ENCODE measurements around the gene ATRIP. TPM values are rescaled to one million over a fixed set of nuclear protein-coding genes. Genes with fewer than 3 reads are reported as not detected.

The ATRIP gene
- total RNA-seq, 2 donors from 2014 or later: 7.7 to 16.5 TPM

DNA sequence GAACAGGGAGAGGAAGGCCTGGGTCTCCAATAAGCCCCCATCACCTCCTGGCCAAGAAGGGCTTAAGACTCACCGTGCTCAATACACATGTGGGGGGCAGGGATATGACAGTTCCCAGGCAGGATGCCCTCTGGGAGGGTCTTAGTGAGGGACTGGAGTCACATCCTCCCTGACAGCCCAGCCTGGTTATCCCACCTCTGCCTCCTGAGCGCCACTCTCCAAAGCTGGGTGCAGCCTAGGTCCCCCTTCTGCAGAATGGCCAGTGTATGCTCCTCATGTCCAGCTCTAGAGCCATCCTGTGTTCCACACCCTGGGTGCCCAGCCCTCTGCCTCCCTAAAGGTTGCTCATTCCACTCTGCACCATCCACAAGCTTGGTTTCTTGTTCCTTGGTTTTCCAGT lies 58.6 kb downstream of the ATRIP start:
- H3K27me3 ChIP-seq (replicated peaks; ENCODE audit: insufficient read depth): no peaks in the 10 kb centered on the region
- peaks cover 10% of the 10 kb centered on the region for H3K4me1 ChIP-seq (replicated peaks)
- no peak for TF ChIP-seq POLR2A (IDR thresholded peaks at IDR 0.05)
- TF ChIP-seq POLR2AphosphoS5 (IDR thresholded peaks at IDR 0.05): no peak
- TF ChIP-seq, protein P1, sequence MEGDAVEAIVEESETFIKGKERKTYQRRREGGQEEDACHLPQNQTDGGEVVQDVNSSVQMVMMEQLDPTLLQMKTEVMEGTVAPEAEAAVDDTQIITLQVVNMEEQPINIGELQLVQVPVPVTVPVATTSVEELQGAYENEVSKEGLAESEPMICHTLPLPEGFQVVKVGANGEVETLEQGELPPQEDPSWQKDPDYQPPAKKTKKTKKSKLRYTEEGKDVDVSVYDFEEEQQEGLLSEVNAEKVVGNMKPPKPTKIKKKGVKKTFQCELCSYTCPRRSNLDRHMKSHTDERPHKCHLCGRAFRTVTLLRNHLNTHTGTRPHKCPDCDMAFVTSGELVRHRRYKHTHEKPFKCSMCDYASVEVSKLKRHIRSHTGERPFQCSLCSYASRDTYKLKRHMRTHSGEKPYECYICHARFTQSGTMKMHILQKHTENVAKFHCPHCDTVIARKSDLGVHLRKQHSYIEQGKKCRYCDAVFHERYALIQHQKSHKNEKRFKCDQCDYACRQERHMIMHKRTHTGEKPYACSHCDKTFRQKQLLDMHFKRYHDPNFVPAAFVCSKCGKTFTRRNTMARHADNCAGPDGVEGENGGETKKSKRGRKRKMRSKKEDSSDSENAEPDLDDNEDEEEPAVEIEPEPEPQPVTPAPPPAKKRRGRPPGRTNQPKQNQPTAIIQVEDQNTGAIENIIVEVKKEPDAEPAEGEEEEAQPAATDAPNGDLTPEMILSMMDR (IDR thresholded peaks at IDR 0.05): no peak
- no peak overlapping the region for H3K4me3 ChIP-seq
- peak overlapping the region; percentile 93 to 97 for H3K27ac ChIP-seq
- WGBS: 79% methylated on average over 2 of the region's 2 CpGs
- intact Hi-C loops (cut with DNase I): no loop called here
- no peaks in the 10 kb centered on the region for H3K36me3 ChIP-seq
- no peaks in the 10 kb centered on the region for H3K9me3 ChIP-seq
- no peak for DNase-seq (ENCODE audit: low spot score)

DNA sequence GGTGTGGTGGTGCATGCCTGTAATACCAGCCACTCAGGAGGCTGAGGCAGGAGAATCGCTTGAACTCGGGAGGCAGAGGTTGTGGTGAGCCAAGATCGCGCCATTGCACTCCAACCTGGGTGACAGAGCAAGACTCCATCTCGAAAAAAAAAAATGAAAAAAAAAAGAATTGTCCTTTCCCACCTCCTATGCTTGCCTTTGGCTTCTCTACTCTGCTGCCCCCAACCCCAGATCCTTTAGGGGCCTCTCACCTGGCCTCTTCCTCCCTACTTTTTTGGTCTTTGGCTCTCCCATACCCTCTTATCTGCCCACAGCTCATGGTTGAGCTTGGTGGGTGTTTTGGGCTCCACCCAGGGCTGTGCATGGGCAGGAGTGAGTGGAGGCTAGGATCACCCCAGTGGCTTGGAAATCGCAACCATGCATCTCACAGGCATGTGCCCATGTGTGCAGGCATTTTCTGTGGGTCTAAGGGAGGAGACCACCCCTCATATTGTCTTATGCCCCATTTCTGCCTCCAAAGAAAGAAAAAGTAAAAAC lies 59.5 kb downstream of the ATRIP start:
- DNase-seq (ENCODE audit: low spot score): no peak
- no peaks in the 10 kb centered on the region for H3K9me3 ChIP-seq
- TF ChIP-seq, protein P1 (IDR thresholded peaks at IDR 0.05): no peak
- TF ChIP-seq POLR2AphosphoS5 (IDR thresholded peaks at IDR 0.05): no peak
- no peak for TF ChIP-seq POLR2A (IDR thresholded peaks at IDR 0.05)
- H3K4me3 ChIP-seq: no peak overlapping the region
- 94% methylated on average over 6 of the region's 6 CpGs for WGBS
- peaks cover 10% of the 10 kb centered on the region for H3K4me1 ChIP-seq (replicated peaks)
- no peak overlapping the region for H3K27ac ChIP-seq
- no peaks in the 10 kb centered on the region for H3K36me3 ChIP-seq
- no peaks in the 10 kb centered on the region for H3K27me3 ChIP-seq (replicated peaks; ENCODE audit: insufficient read depth)
- intact Hi-C loops (cut with DNase I): loop anchor here (2.0 kb wide), 1 partner anchor 41 kb away; no protein-coding TSS in a partner anchor

DNA sequence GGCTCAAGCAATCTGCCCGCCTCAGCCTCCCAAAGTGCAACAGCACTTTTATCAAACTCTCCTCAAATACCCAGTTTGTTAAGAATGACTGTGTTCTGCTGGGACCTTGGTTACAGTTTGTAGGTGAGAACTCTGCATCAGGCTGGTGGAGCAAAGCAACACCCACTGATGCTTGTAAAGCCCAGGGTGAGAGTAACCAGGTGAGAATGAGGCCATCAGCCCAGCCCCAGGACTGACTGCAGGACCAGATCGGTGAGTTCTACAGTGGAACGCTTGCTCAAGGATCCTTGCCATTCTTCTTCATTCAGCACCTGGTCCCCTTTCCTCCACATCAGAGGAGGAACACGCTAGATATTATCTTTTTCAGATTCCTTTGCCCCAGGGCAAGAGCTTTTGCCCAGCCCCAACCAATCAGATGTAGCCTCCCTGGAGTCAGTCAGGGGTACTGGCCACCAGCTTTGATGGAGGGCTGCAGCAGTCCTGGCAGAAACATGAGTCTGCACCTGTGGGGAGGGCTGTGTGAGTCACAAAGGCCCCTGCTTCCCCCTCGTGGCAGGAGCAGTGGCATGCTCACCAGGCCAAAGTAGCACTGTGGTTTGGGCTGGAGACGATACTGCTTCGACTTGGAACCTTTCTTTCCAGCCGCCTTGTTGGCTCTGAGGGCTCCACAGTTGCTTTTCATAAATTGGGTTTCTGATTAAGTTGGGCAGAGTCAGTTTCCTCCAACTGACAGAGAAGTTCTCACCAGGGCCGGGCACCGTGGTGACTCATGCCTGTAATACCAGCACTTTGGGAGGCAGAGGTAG lies 60.9 kb downstream of the ATRIP start:
- TF ChIP-seq POLR2A (IDR thresholded peaks at IDR 0.05): no peak
- TF ChIP-seq, protein P1 (IDR thresholded peaks at IDR 0.05): peak in 3 of 4 experiments; percentile 45 to 77 (median 72)
- TF ChIP-seq POLR2AphosphoS5 (IDR thresholded peaks at IDR 0.05): peak; percentile 83
- H3K27ac ChIP-seq: peak overlapping the region; percentile 52 to 65
- WGBS: 36% methylated on average over 10 of the region's 10 CpGs

DNA sequence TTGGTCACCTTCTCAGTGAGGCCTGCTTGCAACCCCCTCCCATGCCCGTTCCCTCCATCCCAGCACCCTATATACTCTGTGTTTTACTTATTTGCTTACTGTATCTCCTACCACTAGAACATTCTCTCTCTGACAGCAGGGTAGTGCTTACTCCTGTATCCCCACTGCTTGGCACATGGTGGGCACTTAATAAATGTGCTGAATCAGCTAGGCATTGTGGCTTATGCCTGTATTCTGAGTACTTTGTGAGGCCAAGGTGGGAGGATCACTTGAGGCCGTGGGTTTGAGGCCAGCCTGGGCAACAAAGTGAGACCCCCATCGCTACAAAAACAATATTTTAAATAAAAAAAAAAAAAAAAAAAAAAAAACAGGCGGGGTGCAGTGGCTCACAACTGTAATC lies 65.0 kb downstream of the ATRIP start:
- no peak overlapping the region for H3K27ac ChIP-seq
- intact Hi-C loops (cut with DNase I): no loop called here
- WGBS: 95% methylated on average over 4 of the region's 4 CpGs
- no peaks in the 10 kb centered on the region for H3K27me3 ChIP-seq (replicated peaks; ENCODE audit: insufficient read depth)
- no peak overlapping the region for H3K4me3 ChIP-seq
- H3K9me3 ChIP-seq: no peaks in the 10 kb centered on the region
- DNase-seq (ENCODE audit: low spot score): no peak
- TF ChIP-seq, protein P1 (IDR thresholded peaks at IDR 0.05): no peak
- TF ChIP-seq POLR2A (IDR thresholded peaks at IDR 0.05) (no peak), POLR2AphosphoS5 (IDR thresholded peaks at IDR 0.05) (no peak)
- H3K4me1 ChIP-seq (replicated peaks): peaks cover 4% of the 10 kb centered on the region
- no peaks in the 10 kb centered on the region for H3K36me3 ChIP-seq

More for the DNA sequence above, 60.9 kb downstream of the ATRIP start:
- Histone ChIP-seq H3K9me3 (no peaks in the 10 kb centered on the region), H3K36me3 (no peaks in the 10 kb centered on the region), H3K27me3 (replicated peaks; ENCODE audit: insufficient read depth) (no peaks in the 10 kb centered on the region), H3K4me3 (no peak overlapping the region), H3K4me1 (replicated peaks) (peaks cover 10% of the 10 kb centered on the region)
- peak; percentile 84 for DNase-seq (ENCODE audit: low spot score)
- intact Hi-C loops (cut with DNase I): loop anchor here (2.0 kb wide), 1 partner anchor 43 kb away; no protein-coding TSS in a partner anchor

Measured in prostate gland (tissue), 2 donors.